K562 (cell line): ENCODE results near the gene C1orf56. TPM values are rescaled to one million over a fixed set of nuclear protein-coding genes. Genes with fewer than 3 reads are reported as not detected.

Experiments used
- BDP1 ChIP-seq: IDR thresholded peaks from 3 replicates; pipeline ENCODE4 v1.6.1; 2011; ENCODE audit not compliant: insufficient read length, insufficient read depth
- DMBX1 ChIP-seq: fragments of 250-450 bp; sonication (Bioruptor Pico); IDR thresholded peaks from 2 replicates; pipeline ENCODE4 v1.8.0; 2022; ENCODE audit warnings: inconsistent platforms, mild to moderate bottlenecking, moderate library complexity, borderline replicate concordance
- HMGXB4 ChIP-seq: sonication (generic); formaldehyde crosslinking; IDR thresholded peaks from 2 replicates; pipeline ENCODE4 v1.8.1; 2023; ENCODE audit warnings: mild to moderate bottlenecking, missing genetic modification reagents
- KDM4B ChIP-seq, 2 experiments: fragments of 450-650 bp in 1 of 2; sonication (generic) in 1 of 2; IDR thresholded peaks; 2 replicates each; pipeline ENCODE4 v1.6.1; 2016 to 2017; ENCODE audit warnings: borderline replicate concordance in 2 of 2, antibody characterized with exemption in 1 of 2, low read depth in 1 of 2, mild to moderate bottlenecking in 1 of 2
- L3MBTL2 ChIP-seq: fragments of 450-650 bp; IDR thresholded peaks from 2 replicates; pipeline ENCODE4 v1.6.1; 2016; ENCODE audit warnings: mild to moderate bottlenecking, moderate library complexity
- MAZ ChIP-seq, 2 experiments: fragments of 450-650 bp in 1 of 2; sonication (generic) in 1 of 2; formaldehyde crosslinking; IDR thresholded peaks in 1 of 2; conservative IDR thresholded peaks in 1 of 2; 2 replicates each; pipeline versions ENCODE4 v1.4.0 to v1.5.0; 2020; ENCODE audit warnings: mild to moderate bottlenecking in 1 of 2, missing genetic modification reagents in 1 of 2
- MEF2D ChIP-seq: conservative IDR thresholded peaks from 2 replicates; pipeline ENCODE4 v1.6.1; 2016; ENCODE audit warnings: low read depth, missing genetic modification characterization, missing compliant biosample characterization
- NFE2L1 ChIP-seq: fragments of 450-650 bp; IDR thresholded peaks from 2 replicates; pipeline ENCODE4 v1.6.1; 2016; ENCODE audit warnings: missing genetic modification characterization, low read depth, mild to moderate bottlenecking, missing compliant biosample characterization, moderate library complexity, borderline replicate concordance
- NFIX ChIP-seq: fragments of 250-450 bp; sonication (Bioruptor Pico); IDR thresholded peaks from 2 replicates; pipeline ENCODE4 v1.4.0; 2020; ENCODE audit warnings: low read depth, mild to moderate bottlenecking, moderate library complexity
- PBX2 ChIP-seq, 2 experiments: IDR thresholded peaks in 1 of 2; conservative IDR thresholded peaks in 1 of 2; 2 replicates each; pipeline ENCODE4 v1.6.1; 2016; ENCODE audit warnings: low read depth in 2 of 2, mild to moderate bottlenecking in 1 of 2, missing compliant biosample characterization in 1 of 2, missing genetic modification characterization in 1 of 2, moderate library complexity in 1 of 2
- PML ChIP-seq: IDR thresholded peaks from 2 replicates; pipeline ENCODE4 v1.6.1; 2012; ENCODE audit warnings: low read length, inconsistent platforms
- POLR2H ChIP-seq: IDR thresholded peaks from 2 replicates; pipeline ENCODE4 v1.6.1; 2016; ENCODE audit warnings: missing genetic modification characterization, low read depth, mild to moderate bottlenecking, control low read depth, missing compliant biosample characterization, moderate library complexity
- RBBP5 ChIP-seq: fragments of 200-600 bp; sonication (generic); IDR thresholded peaks from 2 replicates; pipeline ENCODE4 v1.6.1; 2012; ENCODE audit warnings: borderline replicate concordance, mild to moderate bottlenecking, low read length, control low read depth, inconsistent platforms; ENCODE audit not compliant: insufficient read depth, poor library complexity, severe bottlenecking
- SMAD1 ChIP-seq: fragments of 150-350 bp; IDR thresholded peaks from 2 replicates; pipeline ENCODE4 v1.6.1; 2014; ENCODE audit warnings: low read length, low read depth; ENCODE audit not compliant: partially characterized antibody
- SMARCA4 ChIP-seq: fragments of 450-650 bp; IDR thresholded peaks from 2 replicates; pipeline ENCODE4 v1.6.1; 2016
- TAL1 ChIP-seq: fragments of 450-650 bp; IDR thresholded peaks from 2 replicates; pipeline ENCODE4 v1.6.1; 2016; ENCODE audit warnings: mild to moderate bottlenecking
- TBP ChIP-seq: optimal IDR thresholded peaks from 2 replicates; pipeline ENCODE3; 2011; ENCODE audit warnings: low read depth, low read length, improper control_type of control experiment
- XRCC4 ChIP-seq: IDR thresholded peaks from one replicate; pipeline ENCODE4 v1.6.1; 2011; ENCODE audit not compliant: insufficient read depth, insufficient read length; ENCODE audit errors: extremely low read depth
- ZNF561 ChIP-seq: fragments of 450-650 bp; formaldehyde crosslinking; conservative IDR thresholded peaks from 2 replicates; pipeline ENCODE4 v1.4.0; 2020; ENCODE audit warnings: mild to moderate bottlenecking, moderate library complexity
- ZNF589 ChIP-seq: fragments of 200-800 bp; sonication (Bioruptor generic); IDR thresholded peaks from 2 replicates; pipeline ENCODE4 v1.6.1; 2016; ENCODE audit warnings: low read depth, missing genetic modification characterization, missing compliant biosample characterization
- ZNF740 ChIP-seq, 3 experiments: fragments of 200-800 bp in 1 of 3; sonication (Bioruptor generic) in 1 of 3; sonication (generic) in 1 of 3; formaldehyde crosslinking in 1 of 3; IDR thresholded peaks; 2 replicates each; pipeline versions ENCODE4 v1.6.1 to v1.8.0; 2016 to 2022; ENCODE audit warnings: mild to moderate bottlenecking in 2 of 3, missing compliant biosample characterization in 2 of 3, missing genetic modification characterization in 2 of 3, missing genetic modification reagents in 1 of 3
- polyA plus RNA-seq, 8 experiments: library from polyadenylated mRNA; depleted of rRNA in 4 of 8; stranded (reverse) in 5 of 8; unstranded in 3 of 8; fragments of >200 nt; fragmentation: Nextera tagmentation in 2 of 8; fragmentation: Illumina TruSeq in 1 of 8; extraction: Ambion mirVana in 2 of 8; extraction: Trizol in 1 of 8; gene quantifications; 2 replicates each; pipeline versions ENCODE4 v1.2.1 to v1.2.3, GENCODE V29; 2011 to 2014; ENCODE audit warnings: inconsistent platforms in 1 of 8, missing spikeins in 1 of 8
- total RNA-seq, 7 experiments: library from RNA; depleted of rRNA in 6 of 7; stranded (reverse); fragments of >200 nt in 6 of 7; fragmentation: Illumina TruSeq in 2 of 7; extraction: Trizol in 2 of 7; gene quantifications; 2 replicates each; pipeline versions ENCODE4 v1.2.1 to v1.2.3, GENCODE V29; 2011 to 2021; ENCODE audit warnings: low replicate concordance in 1 of 7

The C1orf56 gene
- total and polyA plus RNA-seq, 9 of the 15 experiments (the other 6 are each of a cell fraction or from before 2014, with no cell fraction given) = 0.18 to 15.7 (median 1.1) TPM

GRCh38 chr1:151006327-151007052 is 41.1 kb upstream of the C1orf56 start, which contains the start of gene MINDY1 (continued):
- TF ChIP-seq PBX2 (CRISPR knock-in tag; IDR thresholded peaks at IDR 0.05; ENCODE audit: low read depth) (no peak), PBX2 (tag; conservative IDR thresholded peaks at IDR 0.05; ENCODE audit: low read depth) (no peak), NFIX (no peak), ZNF589 (CRISPR knock-in tag) (0 out of 2 replicates have a peak, but pooled peaks have one; percentile 56), PML (no peak), KDM4B (IDR thresholded peaks at IDR 0.05; ENCODE audit: borderline replicate concordance in 2 of 2, low read depth in 1 of 2) (no peak), SMARCA4 (no peak), POLR2H (tag) (no peak), XRCC4 (no peak), DMBX1 (0 out of 2 replicates have a peak, but pooled peaks have one; percentile 18), NFE2L1 (tag) (no peak), TBP (peak; percentile 64), RBBP5 (peak; percentile 42), SMAD1 (no peak), MAZ (CRISPR knock-in tag; conservative IDR thresholded peaks at IDR 0.05 in 1 of 2, IDR thresholded peaks at IDR 0.05 in 1 of 2) (peak in 1 of 2 experiments; percentile 53; a peak in 1 of 4 replicates), MEF2D (tag) (no peak), TAL1 (no peak), BDP1 (no peak), ZNF740 (CRISPR knock-in tag; IDR thresholded peaks at IDR 0.05) (no peak), ZNF740 (tag; IDR thresholded peaks at IDR 0.05) (no peak), L3MBTL2 (peak; percentile 58; the same call in 1 of the 2 replicates), ZNF561 (CRISPR knock-in tag) (no peak), HMGXB4 (no peak)
